ENCODE measurements around the gene SLC50A1.

Gene SLC50A1

GRCh38 chr1:155173478-155174323 is 38.0 kb downstream of the SLC50A1 start, which contains the start of gene TRIM46 (continued):
- TF ChIP-seq ZNF623 (tag by site-specific recombination; IDR thresholded peaks at IDR 0.05), result no peak
- peak; percentile 100 for TF ChIP-seq ZNF600 (tag by site-specific recombination; IDR thresholded peaks at IDR 0.05)
- TF ChIP-seq, protein P1, sequence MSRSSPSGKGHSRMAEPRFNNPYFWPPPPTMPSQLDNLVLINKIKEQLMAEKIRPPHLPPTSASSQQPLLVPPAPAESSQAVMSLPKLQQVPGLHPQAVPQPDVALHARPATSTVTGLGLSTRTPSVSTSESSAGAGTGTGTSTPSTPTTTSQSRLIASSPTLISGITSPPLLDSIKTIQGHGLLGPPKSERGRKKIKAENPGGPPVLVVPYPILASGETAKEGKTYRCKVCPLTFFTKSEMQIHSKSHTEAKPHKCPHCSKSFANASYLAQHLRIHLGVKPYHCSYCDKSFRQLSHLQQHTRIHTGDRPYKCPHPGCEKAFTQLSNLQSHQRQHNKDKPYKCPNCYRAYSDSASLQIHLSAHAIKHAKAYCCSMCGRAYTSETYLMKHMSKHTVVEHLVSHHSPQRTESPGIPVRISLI (tag by site-specific recombination; IDR thresholded peaks at IDR 0.05), result no peak
- no peak for TF ChIP-seq REPIN1 (tag by site-specific recombination; IDR thresholded peaks at IDR 0.05; ENCODE audit: low read depth)
- TF ChIP-seq KLF16 (tag by site-specific recombination; IDR thresholded peaks at IDR 0.05), result no peak
- TF ChIP-seq ZNF677 (tag by site-specific recombination; IDR thresholded peaks at IDR 0.05), result no peak
- TF ChIP-seq ZBTB21 (tag by site-specific recombination; IDR thresholded peaks at IDR 0.05), result no peak
- TF ChIP-seq IKZF3 (tag by site-specific recombination; IDR thresholded peaks at IDR 0.05), result peak; percentile 74
- 0 out of 2 replicates have a peak, but pooled peaks have one; percentile 39 for TF ChIP-seq ZNF558 (tag by site-specific recombination; IDR thresholded peaks at IDR 0.05)
- TF ChIP-seq ZNF146 (tag by site-specific recombination; IDR thresholded peaks at IDR 0.05), result peak; percentile 22; the same call in 1 of the 2 replicates
- TF ChIP-seq ZNF776 (tag by site-specific recombination; IDR thresholded peaks at IDR 0.05; ENCODE audit: borderline replicate concordance), result no peak
- no peak for TF ChIP-seq ZNF747 (tag by site-specific recombination; IDR thresholded peaks at IDR 0.05)
- TF ChIP-seq MEIS1 (CRISPR knock-in tag; IDR thresholded peaks at IDR 0.05; ENCODE audit: borderline replicate concordance), result no peak
- TF ChIP-seq ZBTB1 (tag by site-specific recombination; IDR thresholded peaks at IDR 0.05), result 0 out of 2 replicates have a peak, but pooled peaks have one; percentile 36
- TF ChIP-seq ZNF621 (tag by site-specific recombination; IDR thresholded peaks at IDR 0.05), result no peak
- peak; percentile 18; the same call in 1 of the 2 replicates for TF ChIP-seq ZNF610 (tag by site-specific recombination; IDR thresholded peaks at IDR 0.05; ENCODE audit: borderline replicate concordance)
- TF ChIP-seq HOXC10 (CRISPR knock-in tag; IDR thresholded peaks at IDR 0.05), result no peak
- TF ChIP-seq, protein P2, sequence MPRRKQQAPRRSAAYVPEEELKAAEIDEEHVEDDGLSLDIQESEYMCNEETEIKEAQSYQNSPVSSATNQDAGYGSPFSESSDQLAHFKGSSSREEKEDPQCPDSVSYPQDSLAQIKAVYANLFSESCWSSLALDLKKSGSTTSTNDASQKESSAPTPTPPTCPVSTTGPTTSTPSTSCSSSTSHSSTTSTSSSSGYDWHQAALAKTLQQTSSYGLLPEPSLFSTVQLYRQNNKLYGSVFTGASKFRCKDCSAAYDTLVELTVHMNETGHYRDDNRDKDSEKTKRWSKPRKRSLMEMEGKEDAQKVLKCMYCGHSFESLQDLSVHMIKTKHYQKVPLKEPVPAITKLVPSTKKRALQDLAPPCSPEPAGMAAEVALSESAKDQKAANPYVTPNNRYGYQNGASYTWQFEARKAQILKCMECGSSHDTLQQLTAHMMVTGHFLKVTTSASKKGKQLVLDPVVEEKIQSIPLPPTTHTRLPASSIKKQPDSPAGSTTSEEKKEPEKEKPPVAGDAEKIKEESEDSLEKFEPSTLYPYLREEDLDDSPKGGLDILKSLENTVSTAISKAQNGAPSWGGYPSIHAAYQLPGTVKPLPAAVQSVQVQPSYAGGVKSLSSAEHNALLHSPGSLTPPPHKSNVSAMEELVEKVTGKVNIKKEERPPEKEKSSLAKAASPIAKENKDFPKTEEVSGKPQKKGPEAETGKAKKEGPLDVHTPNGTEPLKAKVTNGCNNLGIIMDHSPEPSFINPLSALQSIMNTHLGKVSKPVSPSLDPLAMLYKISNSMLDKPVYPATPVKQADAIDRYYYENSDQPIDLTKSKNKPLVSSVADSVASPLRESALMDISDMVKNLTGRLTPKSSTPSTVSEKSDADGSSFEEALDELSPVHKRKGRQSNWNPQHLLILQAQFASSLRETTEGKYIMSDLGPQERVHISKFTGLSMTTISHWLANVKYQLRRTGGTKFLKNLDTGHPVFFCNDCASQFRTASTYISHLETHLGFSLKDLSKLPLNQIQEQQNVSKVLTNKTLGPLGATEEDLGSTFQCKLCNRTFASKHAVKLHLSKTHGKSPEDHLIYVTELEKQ (tag by site-specific recombination; IDR thresholded peaks at IDR 0.05; ENCODE audit: borderline replicate concordance), result 0 out of 2 replicates have a peak, but pooled peaks have one; percentile 3
- TF ChIP-seq ZBTB48 (tag by site-specific recombination; IDR thresholded peaks at IDR 0.05), result 0 out of 2 replicates have a peak, but pooled peaks have one; percentile 11
- TF ChIP-seq ZNF555 (tag by site-specific recombination; conservative IDR thresholded peaks at IDR 0.05), result no peak
- no peak for TF ChIP-seq ZBTB11 (tag by site-specific recombination; conservative IDR thresholded peaks at IDR 0.05; ENCODE audit: low read depth)
- no peak for TF ChIP-seq ZNF19 (tag by site-specific recombination; IDR thresholded peaks at IDR 0.05; ENCODE audit: low read depth)
- no peak for TF ChIP-seq ZNF248 (tag by site-specific recombination; IDR thresholded peaks at IDR 0.05)
- TF ChIP-seq, protein P3, sequence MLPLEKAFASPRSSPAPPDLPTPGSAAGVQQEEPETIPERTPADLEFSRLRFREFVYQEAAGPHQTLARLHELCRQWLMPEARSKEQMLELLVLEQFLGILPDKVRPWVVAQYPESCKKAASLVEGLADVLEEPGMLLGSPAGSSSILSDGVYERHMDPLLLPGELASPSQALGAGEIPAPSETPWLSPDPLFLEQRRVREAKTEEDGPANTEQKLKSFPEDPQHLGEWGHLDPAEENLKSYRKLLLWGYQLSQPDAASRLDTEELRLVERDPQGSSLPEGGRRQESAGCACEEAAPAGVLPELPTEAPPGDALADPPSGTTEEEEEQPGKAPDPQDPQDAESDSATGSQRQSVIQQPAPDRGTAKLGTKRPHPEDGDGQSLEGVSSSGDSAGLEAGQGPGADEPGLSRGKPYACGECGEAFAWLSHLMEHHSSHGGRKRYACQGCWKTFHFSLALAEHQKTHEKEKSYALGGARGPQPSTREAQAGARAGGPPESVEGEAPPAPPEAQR (tag by site-specific recombination; IDR thresholded peaks at IDR 0.05), result 0 out of 2 replicates have a peak, but pooled peaks have one; percentile 40
- peak; percentile 45 for TF ChIP-seq ZFHX2 (tag by site-specific recombination; conservative IDR thresholded peaks at IDR 0.05)
- TF ChIP-seq ZNF777 (tag by site-specific recombination; IDR thresholded peaks at IDR 0.05; ENCODE audit: borderline replicate concordance), result peak; percentile 89
- 0 out of 2 replicates have a peak, but pooled peaks have one; percentile 13 for TF ChIP-seq SP2 (tag by site-specific recombination; IDR thresholded peaks at IDR 0.05)
- no peak for TF ChIP-seq ZNF311 (tag by site-specific recombination; IDR thresholded peaks at IDR 0.05; ENCODE audit: borderline replicate concordance)
- TF ChIP-seq RBAK (tag by site-specific recombination; IDR thresholded peaks at IDR 0.05), result no peak
- TF ChIP-seq ZNF433 (tag by site-specific recombination; IDR thresholded peaks at IDR 0.05; ENCODE audit: low read depth), result no peak
- no peak for TF ChIP-seq ZNF560 (tag by site-specific recombination; IDR thresholded peaks at IDR 0.05; ENCODE audit: borderline replicate concordance)

Data from HEK293 (cell line).